ENCODE data around the gene OTOL1. TPM values are rescaled to one million over a fixed set of nuclear protein-coding genes. Genes with fewer than 3 reads are reported as not detected.

OTOL1 gene
- total and polyA plus RNA-seq, 10 of the 15 experiments (the other 5 are each of a cell fraction or from before 2014, with no cell fraction given) = not detected

DNA sequence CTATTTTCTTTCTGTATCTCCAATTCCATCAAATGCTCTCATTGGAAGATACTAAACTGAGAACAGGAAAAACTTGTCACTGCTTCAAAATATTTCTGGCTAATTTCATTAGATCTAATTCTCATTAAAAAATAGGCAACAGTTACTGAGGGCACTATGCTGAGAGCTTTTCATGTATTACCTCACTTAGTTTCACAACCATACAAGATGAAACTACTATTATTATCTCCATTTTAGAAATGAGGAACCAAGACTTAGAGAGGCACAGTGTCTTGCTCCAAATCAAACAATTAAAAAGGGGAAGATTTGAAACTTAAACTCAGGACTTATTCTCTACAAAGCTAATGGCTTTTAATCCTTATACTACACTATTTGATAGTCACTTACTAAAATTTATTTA is 7.2 kb upstream of the OTOL1 start:
- no peak overlapping the region for H2AFZ ChIP-seq (ENCODE audit: control insufficient read depth, low read depth, low read length)
- H3K79me2 ChIP-seq (ENCODE audit: control insufficient read depth, insufficient read depth, low read length) = no peaks in the 10 kb centered on the region
- H4K20me1 ChIP-seq (ENCODE audit: control insufficient read depth, insufficient read depth) = no peaks in the 10 kb centered on the region
- H3K4me3 ChIP-seq = no peak overlapping the region
- peak; percentile 16 for DNase-seq (ENCODE audit: low read depth, low spot score)
- no peak overlapping the region for H3K9ac ChIP-seq (ENCODE audit: control insufficient read depth, insufficient read depth, low read length)
- ChIA-PET RAD21 (ENCODE audit: unreplicated experiment) (interaction anchor here (1.1 to 1.2 kb wide), 2 partner anchors 74 to 205 kb away, joined by 3 to 4 read pairs; no protein-coding TSS in a partner anchor), CTCF (interaction anchor here (1.1 to 1.3 kb wide), 2 partner anchors 15 to 40 kb away, joined by 3 to 4 read pairs; no protein-coding TSS in a partner anchor), POLR2A (no interaction called here), SMC1A (ENCODE audit: uncharacterized antibody, unreplicated experiment) (interaction anchor here (0.6 to 1.7 kb wide), 5 partner anchors 9 to 205 kb away, joined by 3 to 7 read pairs (median 3); no protein-coding TSS in a partner anchor)
- peak; percentile 90 for ATAC-seq
- no peaks in the 10 kb centered on the region; the same call in 2 of the 3 replicates for H3K9me3 ChIP-seq (replicated peaks; ENCODE audit: control insufficient read depth, insufficient read depth, low read length)
- H3K27ac ChIP-seq (ENCODE audit: control insufficient read depth, insufficient read depth) = no peak overlapping the region
- no peaks in the 10 kb centered on the region; a peak in 1 of 4 replicates for H3K27me3 ChIP-seq (replicated peaks in 1 of 2; ENCODE audit: control insufficient read depth in 2 of 2, insufficient read depth in 2 of 2, low read length in 1 of 2)
- BruUV-seq (replicated peaks) = no TSS peak
- in situ Hi-C loops (cut with MboI) = no loop called here
- peak overlapping the region; percentile 19; the same call in 1 of the 2 replicates for H3K4me2 ChIP-seq (ENCODE audit: control insufficient read depth, insufficient read depth)
- H3K4me1 ChIP-seq (ENCODE audit: control insufficient read depth, insufficient read depth, low read length) = peaks cover 10% of the 10 kb centered on the region; the same call in 1 of the 2 replicates
- FAIRE-seq = peak; percentile 78
- H3K36me3 ChIP-seq (ENCODE audit: control insufficient read depth in 2 of 2, insufficient read depth in 2 of 2, low read length in 1 of 2) = no peaks in the 10 kb centered on the region
- intact Hi-C loops (cut with micrococcal nuclease; ENCODE audit: unreplicated experiment) = no loop called here
- TF ChIP-seq, protein P1, sequence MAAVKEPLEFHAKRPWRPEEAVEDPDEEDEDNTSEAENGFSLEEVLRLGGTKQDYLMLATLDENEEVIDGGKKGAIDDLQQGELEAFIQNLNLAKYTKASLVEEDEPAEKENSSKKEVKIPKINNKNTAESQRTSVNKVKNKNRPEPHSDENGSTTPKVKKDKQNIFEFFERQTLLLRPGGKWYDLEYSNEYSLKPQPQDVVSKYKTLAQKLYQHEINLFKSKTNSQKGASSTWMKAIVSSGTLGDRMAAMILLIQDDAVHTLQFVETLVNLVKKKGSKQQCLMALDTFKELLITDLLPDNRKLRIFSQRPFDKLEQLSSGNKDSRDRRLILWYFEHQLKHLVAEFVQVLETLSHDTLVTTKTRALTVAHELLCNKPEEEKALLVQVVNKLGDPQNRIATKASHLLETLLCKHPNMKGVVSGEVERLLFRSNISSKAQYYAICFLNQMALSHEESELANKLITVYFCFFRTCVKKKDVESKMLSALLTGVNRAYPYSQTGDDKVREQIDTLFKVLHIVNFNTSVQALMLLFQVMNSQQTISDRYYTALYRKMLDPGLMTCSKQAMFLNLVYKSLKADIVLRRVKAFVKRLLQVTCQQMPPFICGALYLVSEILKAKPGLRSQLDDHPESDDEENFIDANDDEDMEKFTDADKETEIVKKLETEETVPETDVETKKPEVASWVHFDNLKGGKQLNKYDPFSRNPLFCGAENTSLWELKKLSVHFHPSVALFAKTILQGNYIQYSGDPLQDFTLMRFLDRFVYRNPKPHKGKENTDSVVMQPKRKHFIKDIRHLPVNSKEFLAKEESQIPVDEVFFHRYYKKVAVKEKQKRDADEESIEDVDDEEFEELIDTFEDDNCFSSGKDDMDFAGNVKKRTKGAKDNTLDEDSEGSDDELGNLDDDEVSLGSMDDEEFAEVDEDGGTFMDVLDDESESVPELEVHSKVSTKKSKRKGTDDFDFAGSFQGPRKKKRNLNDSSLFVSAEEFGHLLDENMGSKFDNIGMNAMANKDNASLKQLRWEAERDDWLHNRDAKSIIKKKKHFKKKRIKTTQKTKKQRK (IDR thresholded peaks at IDR 0.05; ENCODE audit: low read depth, low read length) = no peak
- no peak for TF ChIP-seq RB1 (IDR thresholded peaks at IDR 0.05; ENCODE audit: borderline replicate concordance)
- no peak for TF ChIP-seq KDM1A (IDR thresholded peaks at IDR 0.05; ENCODE audit: borderline replicate concordance)
- no peak for TF ChIP-seq SMC3 (IDR thresholded peaks at IDR 0.05; ENCODE audit: borderline replicate concordance, low read length)
- TF ChIP-seq, protein P2, sequence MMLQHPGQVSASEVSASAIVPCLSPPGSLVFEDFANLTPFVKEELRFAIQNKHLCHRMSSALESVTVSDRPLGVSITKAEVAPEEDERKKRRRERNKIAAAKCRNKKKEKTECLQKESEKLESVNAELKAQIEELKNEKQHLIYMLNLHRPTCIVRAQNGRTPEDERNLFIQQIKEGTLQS (IDR thresholded peaks at IDR 0.05; ENCODE audit: borderline replicate concordance, extremely low read depth, low read depth, low read length) = no peak
- TF ChIP-seq ZNF24 (IDR thresholded peaks at IDR 0.05) = peak; percentile 51
- TF ChIP-seq, protein P3, sequence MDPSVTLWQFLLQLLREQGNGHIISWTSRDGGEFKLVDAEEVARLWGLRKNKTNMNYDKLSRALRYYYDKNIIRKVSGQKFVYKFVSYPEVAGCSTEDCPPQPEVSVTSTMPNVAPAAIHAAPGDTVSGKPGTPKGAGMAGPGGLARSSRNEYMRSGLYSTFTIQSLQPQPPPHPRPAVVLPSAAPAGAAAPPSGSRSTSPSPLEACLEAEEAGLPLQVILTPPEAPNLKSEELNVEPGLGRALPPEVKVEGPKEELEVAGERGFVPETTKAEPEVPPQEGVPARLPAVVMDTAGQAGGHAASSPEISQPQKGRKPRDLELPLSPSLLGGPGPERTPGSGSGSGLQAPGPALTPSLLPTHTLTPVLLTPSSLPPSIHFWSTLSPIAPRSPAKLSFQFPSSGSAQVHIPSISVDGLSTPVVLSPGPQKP (IDR thresholded peaks at IDR 0.05; ENCODE audit: low read depth, low read length) = no peak
- TF ChIP-seq, protein P4, sequence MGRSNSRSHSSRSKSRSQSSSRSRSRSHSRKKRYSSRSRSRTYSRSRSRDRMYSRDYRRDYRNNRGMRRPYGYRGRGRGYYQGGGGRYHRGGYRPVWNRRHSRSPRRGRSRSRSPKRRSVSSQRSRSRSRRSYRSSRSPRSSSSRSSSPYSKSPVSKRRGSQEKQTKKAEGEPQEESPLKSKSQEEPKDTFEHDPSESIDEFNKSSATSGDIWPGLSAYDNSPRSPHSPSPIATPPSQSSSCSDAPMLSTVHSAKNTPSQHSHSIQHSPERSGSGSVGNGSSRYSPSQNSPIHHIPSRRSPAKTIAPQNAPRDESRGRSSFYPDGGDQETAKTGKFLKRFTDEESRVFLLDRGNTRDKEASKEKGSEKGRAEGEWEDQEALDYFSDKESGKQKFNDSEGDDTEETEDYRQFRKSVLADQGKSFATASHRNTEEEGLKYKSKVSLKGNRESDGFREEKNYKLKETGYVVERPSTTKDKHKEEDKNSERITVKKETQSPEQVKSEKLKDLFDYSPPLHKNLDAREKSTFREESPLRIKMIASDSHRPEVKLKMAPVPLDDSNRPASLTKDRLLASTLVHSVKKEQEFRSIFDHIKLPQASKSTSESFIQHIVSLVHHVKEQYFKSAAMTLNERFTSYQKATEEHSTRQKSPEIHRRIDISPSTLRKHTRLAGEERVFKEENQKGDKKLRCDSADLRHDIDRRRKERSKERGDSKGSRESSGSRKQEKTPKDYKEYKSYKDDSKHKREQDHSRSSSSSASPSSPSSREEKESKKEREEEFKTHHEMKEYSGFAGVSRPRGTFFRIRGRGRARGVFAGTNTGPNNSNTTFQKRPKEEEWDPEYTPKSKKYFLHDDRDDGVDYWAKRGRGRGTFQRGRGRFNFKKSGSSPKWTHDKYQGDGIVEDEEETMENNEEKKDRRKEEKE (IDR thresholded peaks at IDR 0.05) = no peak
- TF ChIP-seq CEBPB (IDR thresholded peaks at IDR 0.05; ENCODE audit: borderline replicate concordance in 1 of 2, low read depth in 2 of 2, low read length in 2 of 2) = no peak
- no peak for TF ChIP-seq MTA3 (IDR thresholded peaks at IDR 0.05; ENCODE audit: borderline replicate concordance, low read length)
- TF ChIP-seq ASH2L (IDR thresholded peaks at IDR 0.05; ENCODE audit: borderline replicate concordance, low read depth) = no peak
- TF ChIP-seq BMI1 (IDR thresholded peaks at IDR 0.05; ENCODE audit: borderline replicate concordance) = no peak
- no peak for TF ChIP-seq ESRRA (IDR thresholded peaks at IDR 0.05; ENCODE audit: low read length)
- TF ChIP-seq HDAC2 (IDR thresholded peaks at IDR 0.05) = no peak
- TF ChIP-seq FOS (IDR thresholded peaks at IDR 0.05; ENCODE audit: borderline replicate concordance, extremely low read depth, insufficient read length) = no peak
- no peak for TF ChIP-seq BHLHE40 (IDR thresholded peaks at IDR 0.05; ENCODE audit: borderline replicate concordance in 1 of 2, low read depth in 2 of 2, low read length in 1 of 2)
- no peak for TF ChIP-seq SREBF2 (IDR thresholded peaks at IDR 0.05; ENCODE audit: low read length)

All from GM12878 (cell line).